Fibroblast of villous mesenchyme (primary cell): ENCODE results near the gene ZFAND3. TPM values are rescaled to one million over a fixed set of nuclear protein-coding genes. Genes with fewer than 3 reads are reported as not detected.

ENCODE experiments used
- DNase-seq: peaks from one replicate; pipeline ENCODE4 v3.0.0-alpha.2; 2010; ENCODE audit warnings: low read depth
- H3K4me3 ChIP-seq: 2 replicates; pipeline ENCODE4 v1.5.1; 2011; ENCODE audit warnings: low read depth, mild to moderate bottlenecking, low read length
- total RNA-seq: library from RNA; depleted of rRNA; stranded (reverse); fragments of >200 nt; gene quantifications from 2 replicates; pipeline ENCODE4 v1.2.3, GENCODE V29; 2012
- TF ChIP-seq, protein P1 (sequence below): IDR thresholded peaks from 2 replicates; pipeline ENCODE4 v1.5.1; 2012; ENCODE audit warnings: low read depth, mild to moderate bottlenecking, low read length; ENCODE audit not compliant: insufficient read depth

Gene ZFAND3, protein sequence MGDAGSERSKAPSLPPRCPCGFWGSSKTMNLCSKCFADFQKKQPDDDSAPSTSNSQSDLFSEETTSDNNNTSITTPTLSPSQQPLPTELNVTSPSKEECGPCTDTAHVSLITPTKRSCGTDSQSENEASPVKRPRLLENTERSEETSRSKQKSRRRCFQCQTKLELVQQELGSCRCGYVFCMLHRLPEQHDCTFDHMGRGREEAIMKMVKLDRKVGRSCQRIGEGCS
- total RNA-seq = 17.7 and 20.3 TPM in 2 replicates

DNA sequence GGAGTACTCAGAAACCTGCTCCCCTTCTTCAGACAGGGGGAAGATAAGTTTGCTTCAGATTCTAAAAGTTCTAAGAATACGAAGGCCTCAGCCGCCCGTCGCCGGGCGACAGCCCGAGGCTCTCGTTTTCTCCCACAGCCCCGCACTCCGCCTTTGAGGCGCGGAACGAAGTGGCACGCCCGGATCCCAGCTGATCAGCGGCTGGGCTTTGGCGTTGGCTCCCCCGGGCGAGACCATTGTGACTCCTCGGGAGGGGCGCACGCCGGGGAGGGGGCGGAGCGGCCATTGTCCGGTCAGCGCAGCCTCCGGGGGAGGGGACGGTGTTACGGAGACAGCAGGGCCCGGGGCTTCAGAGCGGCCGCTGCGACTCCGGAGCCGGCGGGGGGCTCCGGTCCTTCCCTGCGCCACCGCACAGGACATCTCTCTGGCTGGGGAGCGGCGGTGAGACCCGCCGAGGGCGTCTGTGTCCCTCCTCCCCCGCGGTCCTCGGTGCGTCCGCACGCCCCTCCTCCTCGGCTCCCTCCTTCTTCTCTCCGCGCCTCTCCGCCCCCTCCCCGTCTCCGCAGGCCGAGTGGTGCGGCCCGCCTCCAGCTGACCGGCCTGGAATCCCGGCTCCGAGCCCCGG is at the start of gene ZFAND3:
TSS of gene ZFAND3 (plus strand) at position 551 of the 625 bp plus-strand sequence. CDS start 219 bp downstream, outside the sequence.
- TF ChIP-seq, protein P1, sequence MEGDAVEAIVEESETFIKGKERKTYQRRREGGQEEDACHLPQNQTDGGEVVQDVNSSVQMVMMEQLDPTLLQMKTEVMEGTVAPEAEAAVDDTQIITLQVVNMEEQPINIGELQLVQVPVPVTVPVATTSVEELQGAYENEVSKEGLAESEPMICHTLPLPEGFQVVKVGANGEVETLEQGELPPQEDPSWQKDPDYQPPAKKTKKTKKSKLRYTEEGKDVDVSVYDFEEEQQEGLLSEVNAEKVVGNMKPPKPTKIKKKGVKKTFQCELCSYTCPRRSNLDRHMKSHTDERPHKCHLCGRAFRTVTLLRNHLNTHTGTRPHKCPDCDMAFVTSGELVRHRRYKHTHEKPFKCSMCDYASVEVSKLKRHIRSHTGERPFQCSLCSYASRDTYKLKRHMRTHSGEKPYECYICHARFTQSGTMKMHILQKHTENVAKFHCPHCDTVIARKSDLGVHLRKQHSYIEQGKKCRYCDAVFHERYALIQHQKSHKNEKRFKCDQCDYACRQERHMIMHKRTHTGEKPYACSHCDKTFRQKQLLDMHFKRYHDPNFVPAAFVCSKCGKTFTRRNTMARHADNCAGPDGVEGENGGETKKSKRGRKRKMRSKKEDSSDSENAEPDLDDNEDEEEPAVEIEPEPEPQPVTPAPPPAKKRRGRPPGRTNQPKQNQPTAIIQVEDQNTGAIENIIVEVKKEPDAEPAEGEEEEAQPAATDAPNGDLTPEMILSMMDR = no peak
- H3K4me3 ChIP-seq = peak within 1 kb of the TSS; percentile 86
- peak; percentile 98 for DNase-seq

DNA sequence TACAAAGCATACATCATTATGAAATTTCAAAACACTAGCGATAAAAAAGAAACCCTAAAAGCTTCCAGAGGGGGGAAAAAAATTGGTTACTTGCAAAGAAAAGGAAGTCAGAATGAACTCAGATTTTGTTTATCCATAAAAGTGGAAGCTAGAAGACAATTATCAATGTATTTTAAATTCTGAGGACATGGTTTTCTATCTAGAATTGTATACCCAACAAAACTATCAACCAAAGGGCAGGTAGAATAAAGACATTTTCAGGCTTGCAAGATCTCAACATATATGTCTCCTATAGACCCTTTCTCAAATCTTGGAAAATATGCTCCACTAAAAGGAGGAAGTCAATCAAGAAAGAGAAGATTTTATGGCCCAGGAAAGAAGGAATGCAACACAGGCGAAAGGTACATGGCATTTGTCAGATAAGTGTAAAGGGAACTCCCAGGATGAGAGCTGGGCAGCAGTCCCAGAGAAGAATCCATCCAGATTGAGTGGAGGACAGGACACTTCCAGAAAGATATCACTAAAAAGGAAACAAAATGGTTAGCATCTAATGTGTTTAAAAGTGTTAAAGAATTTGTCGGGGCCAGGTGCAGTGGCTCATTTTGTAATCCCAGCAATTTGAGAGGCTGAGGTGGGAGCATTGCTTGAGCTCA is 45.4 kb upstream of the ZFAND3 start:
- TF ChIP-seq, protein P1 = no peak
- DNase-seq = no peak
- H3K4me3 ChIP-seq = no peak overlapping the region

DNA sequence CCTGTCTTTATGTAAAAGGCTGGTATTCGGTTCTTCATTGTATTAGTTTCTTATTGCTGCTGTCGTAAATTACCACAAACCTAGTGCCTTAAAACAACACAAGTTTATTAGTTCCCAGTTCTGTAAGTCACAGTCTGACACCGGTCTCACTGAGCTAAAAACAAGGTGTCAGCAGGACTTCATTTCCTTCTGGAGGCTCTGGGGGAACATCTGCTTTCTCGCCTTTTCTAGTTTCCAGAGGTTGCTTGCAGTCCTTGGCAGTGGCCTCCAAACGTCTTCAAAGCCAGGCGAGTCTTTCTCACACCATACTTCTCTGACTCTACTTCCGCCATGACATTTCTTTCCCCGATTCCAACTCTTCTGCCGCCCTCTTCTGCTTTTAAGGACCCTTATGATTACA is 43.0 kb upstream of the ZFAND3 start:
- TF ChIP-seq, protein P1 = no peak
- no peak overlapping the region for H3K4me3 ChIP-seq
- no peak for DNase-seq

DNA sequence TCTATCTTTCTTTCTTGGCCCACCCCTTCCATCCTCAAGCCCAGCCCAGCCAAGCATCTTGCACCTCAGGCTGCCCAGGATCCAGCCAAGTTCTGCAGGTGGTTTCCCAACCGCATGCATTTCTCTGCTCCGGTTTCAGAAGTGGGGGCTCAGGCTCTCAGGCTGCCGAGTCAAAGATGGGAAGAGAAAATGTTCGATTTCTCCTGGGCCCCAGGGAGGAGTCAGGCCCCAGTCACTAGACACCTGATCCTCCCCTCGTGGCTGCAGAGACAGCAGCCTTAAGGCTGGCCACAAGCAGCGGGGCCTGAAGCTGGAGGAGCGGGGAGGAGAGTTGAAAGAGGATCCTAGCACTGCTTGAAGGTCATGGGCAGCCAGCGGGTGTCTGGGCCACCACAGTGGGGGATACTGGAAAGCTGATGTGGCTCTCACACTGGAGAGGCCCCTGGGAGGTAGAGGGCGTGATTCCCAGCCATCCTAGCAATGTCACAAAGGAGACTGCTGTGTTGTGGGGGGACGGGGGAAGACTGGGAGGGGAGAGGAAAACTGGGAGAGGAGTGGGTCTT is 42.2 kb upstream of the ZFAND3 start:
- TF ChIP-seq, protein P1 = no peak
- no peak overlapping the region for H3K4me3 ChIP-seq
- no peak for DNase-seq

DNA sequence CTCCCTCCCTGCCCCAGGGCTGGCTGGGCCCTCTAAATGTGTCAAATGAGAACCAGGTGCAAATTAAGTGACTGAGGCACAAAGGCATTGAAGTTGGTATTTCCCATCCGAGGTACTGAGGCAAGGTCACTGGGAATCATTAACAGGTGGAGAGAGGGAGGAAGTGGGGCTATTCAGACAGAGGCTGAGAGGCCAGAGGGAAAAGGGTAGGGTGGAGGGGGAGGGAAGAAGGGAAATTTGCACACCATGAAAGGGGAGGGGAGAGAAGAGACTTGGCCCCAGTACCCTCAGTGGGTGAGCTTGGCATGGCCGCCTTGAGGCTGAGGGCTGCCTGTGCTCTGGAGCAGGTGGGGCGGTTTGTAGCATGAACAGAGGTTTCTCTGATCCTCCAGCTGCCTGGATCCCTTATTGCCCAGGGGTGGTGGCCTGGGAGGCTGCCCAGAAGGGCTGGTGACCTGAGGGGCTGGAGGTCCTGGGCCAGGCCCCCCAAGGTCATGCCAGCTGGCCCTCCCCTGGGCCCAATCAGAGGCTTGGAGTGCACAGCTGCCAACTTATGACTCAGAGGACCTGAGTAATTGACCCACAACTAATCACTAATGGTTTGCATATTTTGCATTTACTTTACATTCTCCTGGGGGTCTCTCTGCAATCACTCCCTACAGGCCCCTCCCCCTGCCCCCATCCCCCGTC is 40.3 kb upstream of the ZFAND3 start:
- no peak overlapping the region for H3K4me3 ChIP-seq
- TF ChIP-seq, protein P1 = no peak
- no peak for DNase-seq

DNA sequence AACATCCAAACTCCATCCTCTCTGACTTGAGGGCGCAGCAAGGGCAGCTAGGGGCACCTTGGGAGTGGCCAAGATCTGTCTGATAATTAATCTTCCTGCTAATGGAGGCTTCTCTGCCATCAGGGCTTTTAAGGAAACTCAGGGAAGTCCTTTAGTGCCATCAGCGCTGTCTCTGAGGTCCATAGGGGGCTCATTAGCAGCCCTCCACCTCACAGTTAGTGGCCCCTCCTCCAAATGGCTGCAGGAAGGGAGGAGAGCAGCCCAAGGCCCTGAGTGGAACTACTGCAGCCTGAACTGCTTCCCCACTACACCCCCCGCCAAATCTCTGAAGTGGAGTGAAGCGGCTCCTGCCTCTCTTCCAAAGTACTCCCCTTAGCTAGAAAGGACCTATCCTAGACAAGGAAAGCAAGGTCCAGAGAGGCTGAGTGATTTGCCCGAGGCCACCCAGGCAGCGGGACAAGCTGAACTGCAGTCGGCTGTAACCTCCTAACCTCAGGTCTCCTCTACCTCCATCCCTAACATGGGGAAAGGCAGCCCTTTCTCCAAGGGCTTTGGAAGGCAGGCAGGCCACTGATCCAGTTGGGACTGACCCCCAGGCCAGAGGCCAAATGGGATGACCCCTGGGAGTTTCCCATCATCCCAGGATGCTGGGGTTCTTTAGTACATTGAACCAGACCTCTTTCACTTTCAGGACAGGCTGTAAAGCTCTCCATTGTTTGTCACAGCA is 39.5 kb upstream of the ZFAND3 start:
- TF ChIP-seq, protein P1 = no peak
- H3K4me3 ChIP-seq = no peak overlapping the region
- no peak for DNase-seq
